ENCODE data around the gene IFIT1.

GRCh38 chr10:89364531-89364930 lies 27.9 kb upstream of the IFIT1 start:
- TF ChIP-seq POLR2A (IDR thresholded peaks at IDR 0.05) (no peak), CTCF (IDR thresholded peaks at IDR 0.05) (no peak)

Measured in esophagus squamous epithelium (tissue), 4 donors.